Measurements from ENCODE around the gene RAB3IL1.

DNA sequence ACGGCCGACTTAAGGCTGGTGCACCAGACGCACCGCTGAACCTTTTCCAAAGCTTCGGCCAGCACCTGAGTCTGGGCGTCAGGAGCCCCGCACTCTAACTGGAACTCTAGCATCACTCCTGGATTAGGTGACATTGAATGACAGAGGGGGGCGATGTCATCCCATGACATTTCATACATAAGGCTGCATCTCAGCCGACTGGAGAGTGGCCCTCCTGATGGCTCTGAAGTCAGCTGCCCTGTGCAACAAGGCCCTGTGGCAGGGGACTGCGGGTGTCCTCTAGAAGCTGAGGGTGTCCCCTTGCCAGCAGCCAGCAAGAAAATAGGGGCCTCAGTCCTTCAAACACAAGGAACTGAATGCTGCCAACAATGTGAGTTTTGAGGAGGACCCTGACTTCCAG is 16.0 kb downstream of the RAB3IL1 start:
- TF ChIP-seq CTCF (IDR thresholded peaks at IDR 0.05) (no peak), POLR2A (IDR thresholded peaks at IDR 0.05) (no peak)

Data from heart left ventricle (tissue), 13 donors.